Measurements from ENCODE around the gene CHRDL2. TPM values are rescaled to one million over a fixed set of nuclear protein-coding genes. Genes with fewer than 3 reads are reported as not detected.

CHRDL2 gene
- total RNA-seq, 1 experiment from 2014 or later = not detected

DNA sequence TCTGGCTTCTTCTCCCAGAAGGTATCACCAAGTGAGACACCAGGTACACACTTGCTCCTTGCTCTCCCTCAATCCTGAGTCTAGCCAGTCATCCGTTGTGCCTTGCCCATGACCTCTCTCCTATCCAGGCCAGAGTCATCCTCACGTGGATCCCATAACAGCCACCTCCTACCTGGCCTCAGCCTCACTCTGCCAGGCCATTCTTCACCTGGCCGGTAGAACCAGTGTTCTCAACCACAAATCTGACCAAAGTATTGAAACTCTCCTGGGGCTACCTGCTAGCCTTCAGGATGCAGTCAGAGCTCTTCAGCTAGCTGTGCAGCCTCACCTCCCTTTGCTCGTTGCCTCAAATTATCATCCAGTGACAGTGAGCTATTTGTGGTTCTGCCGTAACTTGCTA lies 37.7 kb downstream of the CHRDL2 start:
- H3K4me3 Mint-ChIP-seq (ENCODE audit: low read depth, unreplicated experiment) = no peak overlapping the region
- H3K27me3 Mint-ChIP-seq (ENCODE audit: unreplicated experiment) = peaks cover 42% of the 10 kb centered on the region
- peaks cover 14% of the 10 kb centered on the region for H3K4me1 Mint-ChIP-seq (ENCODE audit: low read depth, unreplicated experiment)
- BruUV-seq (replicated peaks) = no TSS peak
- no peaks in the 10 kb centered on the region for H3K36me3 Mint-ChIP-seq (ENCODE audit: insufficient read depth, unreplicated experiment)
- DNase-seq = no peak
- H3K27ac Mint-ChIP-seq (ENCODE audit: unreplicated experiment) = no peak overlapping the region
- intact Hi-C loops (cut with micrococcal nuclease; ENCODE audit: unreplicated experiment) = no loop called here
- CTCF ChIA-PET = interaction anchor here (0.7 kb wide), 1 partner anchor 9 kb away, joined by 4 read pairs; no protein-coding TSS in a partner anchor
- TF ChIP-seq, protein P1, sequence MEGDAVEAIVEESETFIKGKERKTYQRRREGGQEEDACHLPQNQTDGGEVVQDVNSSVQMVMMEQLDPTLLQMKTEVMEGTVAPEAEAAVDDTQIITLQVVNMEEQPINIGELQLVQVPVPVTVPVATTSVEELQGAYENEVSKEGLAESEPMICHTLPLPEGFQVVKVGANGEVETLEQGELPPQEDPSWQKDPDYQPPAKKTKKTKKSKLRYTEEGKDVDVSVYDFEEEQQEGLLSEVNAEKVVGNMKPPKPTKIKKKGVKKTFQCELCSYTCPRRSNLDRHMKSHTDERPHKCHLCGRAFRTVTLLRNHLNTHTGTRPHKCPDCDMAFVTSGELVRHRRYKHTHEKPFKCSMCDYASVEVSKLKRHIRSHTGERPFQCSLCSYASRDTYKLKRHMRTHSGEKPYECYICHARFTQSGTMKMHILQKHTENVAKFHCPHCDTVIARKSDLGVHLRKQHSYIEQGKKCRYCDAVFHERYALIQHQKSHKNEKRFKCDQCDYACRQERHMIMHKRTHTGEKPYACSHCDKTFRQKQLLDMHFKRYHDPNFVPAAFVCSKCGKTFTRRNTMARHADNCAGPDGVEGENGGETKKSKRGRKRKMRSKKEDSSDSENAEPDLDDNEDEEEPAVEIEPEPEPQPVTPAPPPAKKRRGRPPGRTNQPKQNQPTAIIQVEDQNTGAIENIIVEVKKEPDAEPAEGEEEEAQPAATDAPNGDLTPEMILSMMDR (IDR thresholded peaks at IDR 0.05; ENCODE audit: unreplicated experiment) = no peak
- no peaks in the 10 kb centered on the region for H3K9me3 Mint-ChIP-seq (ENCODE audit: low read depth, unreplicated experiment)

GRCh38 chr11:74691755-74692154 lies 39.5 kb downstream of the CHRDL2 start:
- H3K4me3 Mint-ChIP-seq (ENCODE audit: low read depth, unreplicated experiment) = no peak overlapping the region
- CTCF ChIA-PET = interaction anchor here (1.1 kb wide), 1 partner anchor 11 kb away, joined by 3 read pairs; no protein-coding TSS in a partner anchor
- no peak overlapping the region for H3K27ac Mint-ChIP-seq (ENCODE audit: unreplicated experiment)
- H3K4me1 Mint-ChIP-seq (ENCODE audit: low read depth, unreplicated experiment) = no peaks in the 10 kb centered on the region
- intact Hi-C loops (cut with micrococcal nuclease; ENCODE audit: unreplicated experiment) = no loop called here
- TF ChIP-seq, protein P1 (IDR thresholded peaks at IDR 0.05; ENCODE audit: unreplicated experiment) = no peak
- H3K9me3 Mint-ChIP-seq (ENCODE audit: low read depth, unreplicated experiment) = no peaks in the 10 kb centered on the region
- no peak for DNase-seq
- BruUV-seq (replicated peaks) = no TSS peak
- H3K27me3 Mint-ChIP-seq (ENCODE audit: unreplicated experiment) = peaks cover 30% of the 10 kb centered on the region
- H3K36me3 Mint-ChIP-seq (ENCODE audit: insufficient read depth, unreplicated experiment) = no peaks in the 10 kb centered on the region

DNA sequence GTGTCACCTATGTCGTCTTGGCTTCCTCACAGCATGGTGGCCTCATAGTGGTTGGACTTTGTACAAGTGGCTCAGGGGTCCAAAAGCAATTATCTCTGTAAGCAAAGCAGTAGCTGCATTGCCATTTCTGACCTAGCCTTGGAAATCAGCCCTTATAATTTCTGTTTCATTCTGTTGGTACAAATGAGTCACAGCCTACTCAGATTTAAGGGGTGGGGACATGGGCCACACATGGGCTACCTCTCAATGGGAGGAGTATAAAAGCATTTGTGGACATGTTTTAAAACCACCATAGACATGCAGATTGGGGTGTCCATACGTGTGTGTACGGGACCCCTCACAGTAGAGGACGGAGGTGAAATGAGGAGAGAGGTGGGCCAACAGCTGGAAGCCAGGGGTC lies 41.6 kb downstream of the CHRDL2 start:
- no peak overlapping the region for H3K4me3 Mint-ChIP-seq (ENCODE audit: low read depth, unreplicated experiment)
- H3K9me3 Mint-ChIP-seq (ENCODE audit: low read depth, unreplicated experiment) = no peaks in the 10 kb centered on the region
- H3K4me1 Mint-ChIP-seq (ENCODE audit: low read depth, unreplicated experiment) = no peaks in the 10 kb centered on the region
- intact Hi-C loops (cut with micrococcal nuclease; ENCODE audit: unreplicated experiment) = no loop called here
- TF ChIP-seq, protein P1 (IDR thresholded peaks at IDR 0.05; ENCODE audit: unreplicated experiment) = no peak
- DNase-seq = no peak
- H3K36me3 Mint-ChIP-seq (ENCODE audit: insufficient read depth, unreplicated experiment) = no peaks in the 10 kb centered on the region
- H3K27me3 Mint-ChIP-seq (ENCODE audit: unreplicated experiment) = peaks cover 34% of the 10 kb centered on the region
- H3K27ac Mint-ChIP-seq (ENCODE audit: unreplicated experiment) = no peak overlapping the region
- CTCF ChIA-PET = no interaction called here
- BruUV-seq (replicated peaks) = no TSS peak

DNA sequence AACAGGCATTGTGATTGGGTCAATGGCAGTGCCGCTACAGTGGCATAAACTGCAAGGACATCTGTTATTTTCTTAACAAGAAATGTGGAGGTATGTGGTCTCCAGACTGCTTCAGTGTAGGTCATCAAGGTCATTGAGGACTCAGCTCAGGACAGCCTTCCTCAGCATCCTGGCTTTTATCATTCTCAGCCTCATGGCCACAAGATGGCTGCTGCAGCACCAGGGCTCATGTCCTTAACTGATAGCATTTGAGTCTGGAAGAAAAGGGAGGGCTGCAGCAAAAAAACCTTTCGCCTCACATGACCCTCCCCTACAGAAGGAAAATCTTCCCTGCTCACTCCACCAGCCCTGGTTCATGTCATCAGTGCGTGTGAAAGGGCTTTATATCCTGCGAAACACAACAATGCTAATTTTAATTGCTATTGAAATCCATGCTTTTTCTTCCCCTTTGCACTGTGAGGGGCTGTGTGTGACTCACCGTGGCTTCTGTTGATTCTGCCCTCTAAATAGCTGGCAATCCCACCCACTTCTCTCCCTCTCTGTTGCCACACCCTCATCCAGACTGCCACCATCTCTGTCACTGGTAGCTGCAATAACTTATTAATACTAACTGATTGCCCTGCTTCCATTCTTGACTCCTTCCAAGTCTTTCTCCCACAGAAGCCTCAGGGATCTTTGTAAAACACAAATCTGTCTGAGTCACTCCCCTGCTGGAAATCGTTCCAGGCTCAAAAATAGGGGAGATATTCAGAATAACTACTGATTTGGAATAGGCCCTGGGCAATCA lies 43.8 kb downstream of the CHRDL2 start:
- Mint-ChIP-seq H3K4me3 (ENCODE audit: low read depth, unreplicated experiment) (no peak overlapping the region), H3K4me1 (ENCODE audit: low read depth, unreplicated experiment) (no peaks in the 10 kb centered on the region), H3K9me3 (ENCODE audit: low read depth, unreplicated experiment) (no peaks in the 10 kb centered on the region), H3K36me3 (ENCODE audit: insufficient read depth, unreplicated experiment) (no peaks in the 10 kb centered on the region), H3K27ac (ENCODE audit: unreplicated experiment) (no peak overlapping the region), H3K27me3 (ENCODE audit: unreplicated experiment) (peaks cover 36% of the 10 kb centered on the region)
- CTCF ChIA-PET = interaction anchor here (1.6 kb wide), 1 partner anchor 15 kb away, joined by 6 read pairs; no protein-coding TSS in a partner anchor
- DNase-seq = no peak
- intact Hi-C loops (cut with micrococcal nuclease; ENCODE audit: unreplicated experiment) = no loop called here
- TF ChIP-seq, protein P1 (IDR thresholded peaks at IDR 0.05; ENCODE audit: unreplicated experiment) = no peak
- BruUV-seq (replicated peaks) = no TSS peak
